ENCODE measurements around the gene LAMTOR2.

The LAMTOR2 gene

GRCh38 chr1:156075162-156075561 is 20.6 kb downstream of the LAMTOR2 start:
- H3K4me3 ChIP-seq (ENCODE audit: low read depth, low read length), result no peak overlapping the region
- H3K36me3 ChIP-seq, result peaks cover 67% of the 10 kb centered on the region
- H3K27ac ChIP-seq, result peak overlapping the region; percentile 70
- TF ChIP-seq CTCF (IDR thresholded peaks at IDR 0.05; ENCODE audit: low read depth, low read length), result peak; percentile 24; the same call in 1 of the 2 replicates
- H3K27me3 ChIP-seq (ENCODE audit: insufficient read depth, low read depth, severe bottlenecking), result no peaks in the 10 kb centered on the region
- peak; percentile 77 for DNase-seq
- no peaks in the 10 kb centered on the region for H3K9me3 ChIP-seq (ENCODE audit: severe bottlenecking)

- H3K36me3 ChIP-seq, result peaks cover 67% of the 10 kb centered on the region
- H3K27ac ChIP-seq, result peak overlapping the region; percentile 70
- no peaks in the 10 kb centered on the region for H3K9me3 ChIP-seq (ENCODE audit: severe bottlenecking)
- DNase-seq, result peak; percentile 54
- no peak overlapping the region for H3K4me3 ChIP-seq (ENCODE audit: low read depth, low read length)
- no peaks in the 10 kb centered on the region for H3K27me3 ChIP-seq (ENCODE audit: insufficient read depth, low read depth, severe bottlenecking)
- no peak for TF ChIP-seq CTCF (IDR thresholded peaks at IDR 0.05; ENCODE audit: low read depth, low read length)
Measured at GRCh38 chr1:156075775-156076204, 21.2 kb downstream of the LAMTOR2 start.

- peak overlapping the region; percentile 70 for H3K27ac ChIP-seq
- H3K27me3 ChIP-seq (ENCODE audit: insufficient read depth, low read depth, severe bottlenecking), result no peaks in the 10 kb centered on the region
- H3K9me3 ChIP-seq (ENCODE audit: severe bottlenecking), result no peaks in the 10 kb centered on the region
- DNase-seq, result no peak
- peaks cover 67% of the 10 kb centered on the region for H3K36me3 ChIP-seq
- TF ChIP-seq CTCF (IDR thresholded peaks at IDR 0.05; ENCODE audit: low read depth, low read length), result no peak
- no peak overlapping the region for H3K4me3 ChIP-seq (ENCODE audit: low read depth, low read length)
Measured at GRCh38 chr1:156076609-156077429, 22.2 kb downstream of the LAMTOR2 start.

- Histone ChIP-seq H3K9me3 (ENCODE audit: severe bottlenecking) (no peaks in the 10 kb centered on the region), H3K27ac (peak overlapping the region; percentile 70), H3K4me3 (ENCODE audit: low read depth, low read length) (no peak overlapping the region), H3K36me3 (peaks cover 67% of the 10 kb centered on the region), H3K27me3 (ENCODE audit: insufficient read depth, low read depth, severe bottlenecking) (no peaks in the 10 kb centered on the region)
- no peak for DNase-seq
- TF ChIP-seq CTCF (IDR thresholded peaks at IDR 0.05; ENCODE audit: low read depth, low read length), result no peak
Measured at GRCh38 chr1:156077430-156077760, 22.8 kb downstream of the LAMTOR2 start.

- Histone ChIP-seq H3K4me3 (ENCODE audit: low read depth, low read length) (no peak overlapping the region), H3K27me3 (ENCODE audit: insufficient read depth, low read depth, severe bottlenecking) (no peaks in the 10 kb centered on the region), H3K36me3 (peaks cover 58% of the 10 kb centered on the region), H3K9me3 (ENCODE audit: severe bottlenecking) (no peaks in the 10 kb centered on the region), H3K27ac (no peak overlapping the region; the same call in 1 of the 2 replicates)
- no peak for DNase-seq
- TF ChIP-seq CTCF (IDR thresholded peaks at IDR 0.05; ENCODE audit: low read depth, low read length), result no peak
Measured at GRCh38 chr1:156078728-156079127, 24.1 kb downstream of the LAMTOR2 start.

- H3K27ac ChIP-seq, result no peak overlapping the region
- no peaks in the 10 kb centered on the region for H3K9me3 ChIP-seq (ENCODE audit: severe bottlenecking)
- H3K27me3 ChIP-seq (ENCODE audit: insufficient read depth, low read depth, severe bottlenecking), result no peaks in the 10 kb centered on the region
- DNase-seq, result no peak
- H3K4me3 ChIP-seq (ENCODE audit: low read depth, low read length), result no peak overlapping the region
- H3K36me3 ChIP-seq, result peaks cover 54% of the 10 kb centered on the region
- TF ChIP-seq CTCF (IDR thresholded peaks at IDR 0.05; ENCODE audit: low read depth, low read length), result no peak
Measured at GRCh38 chr1:156079762-156080161, 25.2 kb downstream of the LAMTOR2 start.
